Kidney epithelial cell (primary cell): Measurements from ENCODE around the gene ADH6. TPM values are rescaled to one million over a fixed set of nuclear protein-coding genes. Genes with fewer than 3 reads are reported as not detected.

Experiments
- DNase-seq: peaks from one replicate; pipeline ENCODE4 v3.0.0-alpha.2; 2010; ENCODE audit warnings: low read depth
- H3K27me3 ChIP-seq: 2 replicates; pipeline ENCODE4 v1.6.0; 2011; ENCODE audit warnings: low read length; ENCODE audit not compliant: control insufficient read depth, insufficient read depth
- H3K36me3 ChIP-seq: 2 replicates; pipeline ENCODE4 v1.5.1; 2011; ENCODE audit warnings: low read length; ENCODE audit not compliant: control insufficient read depth, insufficient read depth
- H3K4me3 ChIP-seq: 2 replicates; pipeline ENCODE4 v1.5.1; 2011; ENCODE audit warnings: low read depth, mild to moderate bottlenecking, control low read depth, low read length
- CTCF ChIP-seq: IDR thresholded peaks from 2 replicates; pipeline ENCODE4 v1.5.1; 2011; ENCODE audit warnings: mild to moderate bottlenecking, moderate library complexity, low read length, control low read depth, inconsistent platforms; ENCODE audit not compliant: insufficient read depth, poor library complexity, severe bottlenecking
- total RNA-seq: library from RNA; depleted of rRNA; stranded (reverse); fragments of >200 nt; gene quantifications from 2 replicates; pipeline ENCODE4 v1.2.3, GENCODE V29; 2015

Gene ADH6
- total RNA-seq, 1 donor from 2014 or later = not detected

- DNase-seq = no peak
- no peak for TF ChIP-seq CTCF
- no peaks in the 10 kb centered on the region for H3K36me3 ChIP-seq
Measured at GRCh38 chr4:99159699-99160098, 59.3 kb downstream of the ADH6 start.

GRCh38 chr4:99157478-99157935, 61.5 kb downstream of the ADH6 start:
- H3K4me3 ChIP-seq = no peak overlapping the region
- no peak for TF ChIP-seq CTCF
- DNase-seq = no peak
- no peaks in the 10 kb centered on the region for H3K27me3 ChIP-seq
- no peaks in the 10 kb centered on the region for H3K36me3 ChIP-seq

More at GRCh38 chr4:99159699-99160098, 59.3 kb downstream of the ADH6 start:
- no peaks in the 10 kb centered on the region for H3K27me3 ChIP-seq
- H3K4me3 ChIP-seq = no peak overlapping the region

- Histone ChIP-seq H3K4me3 (no peak overlapping the region), H3K27me3 (no peaks in the 10 kb centered on the region), H3K36me3 (no peaks in the 10 kb centered on the region)
- DNase-seq = no peak
- TF ChIP-seq CTCF = no peak
Measured at GRCh38 chr4:99156992-99157391, 62.1 kb downstream of the ADH6 start.

DNA sequence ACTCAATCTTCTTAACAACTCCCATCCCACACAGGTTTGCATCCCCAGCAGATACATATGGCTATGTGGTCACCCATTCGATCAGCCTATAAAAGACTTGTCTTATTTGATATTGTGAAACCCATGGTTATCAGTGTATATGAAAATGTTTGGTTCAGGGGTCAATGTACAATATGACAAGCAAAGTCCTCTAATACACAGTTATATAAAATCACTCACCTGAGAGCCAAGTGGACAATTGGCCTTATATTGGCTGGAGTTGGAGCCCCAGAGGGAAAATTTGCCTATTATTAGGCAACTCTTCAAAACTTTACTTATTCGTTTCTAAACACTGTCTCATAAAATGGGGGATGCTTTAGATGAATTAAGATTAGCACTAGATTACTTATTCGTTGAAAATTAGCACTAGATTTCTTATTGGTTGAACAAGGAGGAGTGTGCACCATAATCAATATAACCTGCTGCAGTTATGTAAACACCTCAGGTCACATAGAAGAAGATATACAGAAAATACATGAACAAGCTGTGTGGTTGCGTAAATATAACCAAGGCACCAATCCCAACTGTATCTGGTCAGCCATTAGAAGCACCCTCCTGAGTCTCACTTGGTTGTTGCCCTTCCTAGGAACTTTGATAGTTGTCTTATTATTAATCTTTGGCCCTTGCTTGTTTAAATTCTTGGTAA, 64.2 kb downstream of the ADH6 start:
- no peak for DNase-seq
- Histone ChIP-seq H3K27me3 (no peaks in the 10 kb centered on the region), H3K4me3 (no peak overlapping the region), H3K36me3 (no peaks in the 10 kb centered on the region)
- TF ChIP-seq CTCF = no peak

Other genes starting within 250 kb of the ADH6 start
- 56.0 and 58.9 TPM in 2 replicates for gene METAP1, start 223.5 kb downstream of the ADH6 start, total RNA-seq
- gene ADH5, start 130.5 kb downstream of the ADH6 start, total RNA-seq = 85.8 and 99.5 TPM in 2 replicates
- gene ADH4, start 74.9 kb downstream of the ADH6 start, total RNA-seq = not detected in 2 replicates
- gene ADH1A, start 71.7 kb upstream of the ADH6 start, total RNA-seq = not detected in 2 replicates
- gene ADH1B, start 102.2 kb upstream of the ADH6 start, total RNA-seq = 0.08 TPM in 1 of 2 replicates, not detected in the other
- gene ADH1C, start 133.5 kb upstream of the ADH6 start, total RNA-seq = 0.21 and 1.7 TPM in 2 replicates
- gene ADH7, start 216.1 kb upstream of the ADH6 start, total RNA-seq = not detected in 2 replicates